AG10803 (cell line): ENCODE data around the gene PROCA1.
"Not testable (repeated sequence)": the region's sequence is repeated elsewhere in the genome, so short reads cannot be mapped to it uniquely, and the experiment has no call there.

Experiments used
- DNase-seq: peaks from one replicate; pipeline ENCODE4 v3.0.0; 2010; ENCODE audit warnings: low read depth
- H3K4me3 ChIP-seq: 2 replicates; pipeline ENCODE4 v1.5.1; 2011; ENCODE audit warnings: mild to moderate bottlenecking, low read length, control low read depth
- CTCF ChIP-seq: conservative IDR thresholded peaks from 2 replicates; pipeline ENCODE4 v1.5.1; 2011; ENCODE audit warnings: mild to moderate bottlenecking, low read length, control low read depth, inconsistent platforms

The PROCA1 gene

GRCh38 chr17:28722417-28723158, 10.9 kb upstream of the PROCA1 start:
- TF ChIP-seq CTCF: no peak
- no peak for DNase-seq
- no peak overlapping the region for H3K4me3 ChIP-seq

DNA sequence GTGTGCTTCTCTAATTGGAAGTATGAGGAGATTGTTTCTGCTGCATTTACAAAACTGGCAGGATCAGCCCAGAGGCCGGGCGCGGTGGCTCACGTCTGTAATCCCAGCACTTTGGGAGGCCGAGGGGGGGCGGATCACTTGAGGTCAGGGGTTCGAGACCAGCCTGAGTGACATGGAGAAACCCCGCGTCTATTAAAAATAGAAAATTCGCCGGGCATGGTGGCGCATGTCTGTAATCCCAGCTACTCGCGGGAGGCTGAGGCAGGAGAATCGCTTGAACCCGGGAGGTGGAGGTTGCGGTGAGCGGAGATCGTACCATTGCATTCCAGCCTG, 9.3 kb upstream of the PROCA1 start:
- not testable (repeated sequence) for DNase-seq
- peak overlapping the region; percentile 94 for H3K4me3 ChIP-seq

DNA sequence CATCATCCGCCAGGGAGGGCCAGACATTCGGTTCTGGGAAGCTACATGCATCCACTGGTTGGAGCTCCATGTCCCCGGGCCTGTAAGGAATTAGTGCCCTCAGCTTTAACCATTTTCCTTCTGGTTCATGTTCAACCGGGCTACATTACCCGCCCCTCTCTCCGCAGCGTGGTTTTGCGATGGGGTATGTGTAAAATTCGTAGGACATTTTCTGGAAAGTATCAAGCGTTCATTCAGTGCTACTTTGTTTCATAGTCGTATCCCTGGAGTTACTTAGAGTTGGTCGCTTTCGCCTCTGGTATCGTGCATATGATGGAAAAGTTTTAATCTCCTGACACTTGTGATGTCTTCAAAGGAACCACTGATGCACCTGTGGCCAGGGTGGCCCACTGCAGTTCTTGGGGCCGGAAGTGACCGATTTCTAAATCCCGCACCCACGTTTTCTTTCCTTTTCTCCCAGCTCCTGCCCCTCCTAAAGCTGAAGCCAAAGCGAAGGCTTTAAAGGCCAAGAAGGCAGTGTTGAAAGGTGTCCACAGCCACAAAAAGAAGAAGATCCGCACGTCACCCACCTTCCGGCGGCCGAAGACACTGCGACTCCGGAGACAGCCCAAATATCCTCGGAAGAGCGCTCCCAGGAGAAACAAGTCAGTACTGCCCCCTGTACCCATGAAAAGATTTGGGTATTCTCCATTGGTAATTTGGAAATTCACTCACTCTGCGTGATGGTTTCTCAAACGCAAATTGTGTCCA, 8.7 kb upstream of the PROCA1 start:
- peak overlapping the region; percentile 94 for H3K4me3 ChIP-seq
- DNase-seq: no peak
- no peak; the same call in none of the 2 replicates for TF ChIP-seq CTCF

DNA sequence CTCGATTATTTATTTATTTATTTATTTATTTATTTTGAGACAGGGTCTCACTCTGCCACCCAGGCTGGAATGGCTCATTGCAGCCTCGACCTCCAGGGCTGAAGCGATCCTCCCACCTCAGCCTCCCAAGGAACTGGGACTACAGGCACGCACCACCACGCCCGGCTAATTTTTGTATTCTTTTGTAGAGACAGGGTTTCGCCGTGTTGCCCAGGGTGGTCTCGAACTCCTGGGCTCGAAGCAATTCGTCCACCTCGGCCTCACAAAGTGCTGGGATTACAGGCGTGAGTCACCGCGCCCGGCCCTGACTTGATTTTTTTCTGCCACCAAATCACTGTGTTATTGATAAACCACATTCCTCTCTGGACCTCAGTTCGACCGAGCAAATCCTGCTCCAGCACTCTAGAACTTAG, 7.3 kb upstream of the PROCA1 start:
- DNase-seq: no peak
- peak overlapping the region; percentile 41 for H3K4me3 ChIP-seq
- TF ChIP-seq CTCF: no peak

- H3K4me3 ChIP-seq: peak overlapping the region; percentile 84
- peak; percentile 18 for DNase-seq
- TF ChIP-seq CTCF: no peak
Observed at GRCh38 chr17:28718333-28719020, 6.8 kb upstream of the PROCA1 start.

DNA sequence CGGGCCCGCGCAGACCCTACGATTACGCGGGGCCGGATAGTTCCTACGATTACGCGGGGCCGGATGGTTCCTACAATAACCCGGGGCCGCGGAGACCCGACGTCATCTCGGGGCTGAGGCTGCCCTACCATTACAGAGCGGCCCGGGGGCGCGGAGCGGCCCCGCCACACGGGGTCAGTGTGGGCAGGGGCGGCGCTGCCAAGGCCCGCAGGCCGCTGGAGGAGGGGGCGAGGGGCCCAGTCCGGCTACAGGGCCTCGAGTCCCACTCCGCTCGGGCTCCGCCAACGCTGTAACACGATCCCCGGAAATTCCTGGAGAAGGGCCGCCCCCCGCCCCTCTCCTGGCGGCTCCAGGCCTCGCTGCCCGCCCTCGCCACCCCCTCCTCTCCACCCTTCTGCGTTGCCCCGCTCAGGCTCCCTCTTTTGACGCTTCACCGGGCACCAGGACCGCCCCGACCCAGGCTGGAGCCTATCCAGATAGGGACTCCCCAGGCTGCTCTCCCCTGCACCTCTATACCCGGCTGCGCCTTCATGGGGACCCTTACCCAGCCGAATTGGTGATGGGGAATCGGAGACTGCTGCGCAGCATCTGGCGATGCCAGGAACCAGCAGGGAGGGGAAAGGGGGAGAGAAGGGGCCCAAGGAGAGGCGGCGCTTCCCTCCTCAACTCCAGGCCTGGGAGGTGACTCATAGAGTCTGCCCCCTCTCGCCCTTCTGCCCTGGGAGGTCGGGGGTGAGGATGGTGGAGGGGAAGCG, 6.1 kb upstream of the PROCA1 start, which contains the start of gene RAB34:
TSS of gene RAB34 (minus strand) at position 291 of the 755 bp plus-strand sequence. CDS start 602 bp downstream, outside the sequence.
- peak within 1 kb of the TSS; percentile 84 for H3K4me3 ChIP-seq
- peak; percentile 88 for DNase-seq
- TF ChIP-seq CTCF: peak; percentile 24
